GM23248 (cell line): ENCODE measurements around the gene CUL3.

Experiments used
- EZH2 ChIP-seq: fragments of 200-600 bp; sonication (generic); IDR thresholded peaks from 2 replicates; pipeline ENCODE4 v1.6.1; 2018; ENCODE audit warnings: antibody characterized with exemption, mild to moderate bottlenecking; ENCODE audit not compliant: insufficient read depth, poor library complexity, severe bottlenecking
- EZH2phosphoT487 ChIP-seq: fragments of 200-600 bp; sonication (generic); IDR thresholded peaks from 2 replicates; pipeline ENCODE4 v1.6.1; 2018; ENCODE audit warnings: antibody characterized with exemption, moderate library complexity, mild to moderate bottlenecking, low read depth; ENCODE audit not compliant: insufficient read depth

DNA sequence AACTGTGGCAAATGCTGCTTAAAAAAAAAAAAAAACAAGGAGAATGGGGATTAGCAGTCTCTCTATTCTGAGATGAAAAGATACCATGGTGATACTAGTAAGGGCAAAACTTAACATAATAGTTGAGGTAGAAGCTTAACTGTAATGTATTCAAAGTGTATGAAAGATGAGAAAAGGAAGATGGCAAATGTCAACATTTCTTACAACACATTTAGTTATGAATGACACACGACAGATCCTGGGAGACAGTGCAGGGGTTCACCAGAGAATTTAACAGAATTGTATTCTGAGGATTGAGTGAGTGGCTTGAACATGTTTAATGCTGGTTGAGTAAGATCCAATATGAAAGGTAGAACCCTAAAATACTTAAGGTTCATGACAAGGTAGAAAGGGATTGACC lies 52.7 kb downstream of the CUL3 start:
- TF ChIP-seq EZH2 (no peak), EZH2phosphoT487 (no peak)
